ENCODE results near the gene TMEM131. TPM values are rescaled to one million over a fixed set of nuclear protein-coding genes. Genes with fewer than 3 reads are reported as not detected.

Gene TMEM131
- total and polyA plus RNA-seq, 2 of the 8 experiments (the other 6 are each of a cell fraction or from before 2014, with no cell fraction given) = 9.7 to 22.9 TPM

GRCh38 chr2:97718942-97719341 is 276.8 kb downstream of the TMEM131 start:
- H3K4me1 ChIP-seq (replicated peaks in 1 of 4; ENCODE audit: control insufficient read depth in 3 of 4, insufficient read depth in 4 of 4, low read length in 3 of 4) = peaks cover 2 to 13% (median 3%) of the 10 kb centered on the region in 4 experiments; a peak in 6 of 7 replicates
- H2AK5ac ChIP-seq (ENCODE audit: low read depth, low read length) = no peak overlapping the region
- H4K20me1 ChIP-seq (replicated peaks in 1 of 2; ENCODE audit: control insufficient read depth in 1 of 2, insufficient read depth in 2 of 2, low read length in 2 of 2) = no peaks in the 10 kb centered on the region
- no peaks in the 10 kb centered on the region for H3K27me3 ChIP-seq (replicated peaks in 1 of 4; ENCODE audit: control insufficient read depth in 3 of 4, extremely low read depth in 1 of 4, insufficient read depth in 3 of 4, low read length in 3 of 4)
- H2AFZ ChIP-seq (ENCODE audit: low read length) = no peak overlapping the region
- DNase-seq (ENCODE audit: low read depth in 1 of 2, low spot score in 2 of 2) (no peak), FAIRE-seq (no peak)
- no peaks in the 10 kb centered on the region for H3K23me2 ChIP-seq (ENCODE audit: low read depth, low read length)
- no peak overlapping the region for H3K4me2 ChIP-seq (ENCODE audit: insufficient read depth in 1 of 2, low read depth in 2 of 2, low read length in 2 of 2)
- H4K8ac ChIP-seq (ENCODE audit: extremely low read depth, insufficient read depth, low read length) = peak overlapping the region; percentile 68; the same call in 1 of the 2 replicates
- H3K79me2 ChIP-seq (ENCODE audit: control insufficient read depth in 1 of 2, insufficient read depth in 2 of 2, low read length in 2 of 2) = no peaks in the 10 kb centered on the region
- no peak overlapping the region for H3K23ac ChIP-seq (ENCODE audit: insufficient read length)
- H3K18ac ChIP-seq (ENCODE audit: extremely low read depth, low read length) = no peak overlapping the region
- CTCF ChIA-PET (ENCODE audit: partially characterized antibody) = interaction anchor here (1.3 to 13.6 kb wide), 5 partner anchors 9 to 30 kb away, joined by 3 to 202 read pairs (median 9); no protein-coding TSS in a partner anchor
- H3K4me3 ChIP-seq (ENCODE audit: extremely low read depth in 1 of 4, insufficient read depth in 2 of 4, low read depth in 3 of 4, low read length in 4 of 4) = no peak overlapping the region
- H2BK15ac ChIP-seq (ENCODE audit: low read length) = no peak overlapping the region
- H3K36me3 ChIP-seq (ENCODE audit: control insufficient read depth in 2 of 4, insufficient read depth in 4 of 4, low read length in 3 of 4) = no peaks in the 10 kb centered on the region
- no peak overlapping the region for H2BK5ac ChIP-seq (ENCODE audit: low read depth, low read length)
- no peak overlapping the region for H4K91ac ChIP-seq (replicated peaks; ENCODE audit: insufficient read length, low read length)
- H3K56ac ChIP-seq (replicated peaks; ENCODE audit: insufficient read length, low read depth, low read length) = peak overlapping the region; percentile 3
- no peaks in the 10 kb centered on the region for H3K79me1 ChIP-seq (ENCODE audit: low read depth, low read length)
- no peak overlapping the region for H3K9ac ChIP-seq (replicated peaks in 1 of 4; ENCODE audit: extremely low read depth in 1 of 4, low read depth in 3 of 4, low read length in 3 of 4)
- no peak for TF ChIP-seq SAP30 (IDR thresholded peaks at IDR 0.05; ENCODE audit: insufficient read depth, insufficient replicate concordance, low read length)
- no peak for TF ChIP-seq SIX5 (IDR thresholded peaks at IDR 0.05; ENCODE audit: low read depth, low read length)
- TF ChIP-seq POLR2AphosphoS5 (IDR thresholded peaks at IDR 0.05; ENCODE audit: low read depth, low read length) = no peak
- no peak for TF ChIP-seq TEAD4 (IDR thresholded peaks at IDR 0.05; ENCODE audit: low read depth, low read length)
- no peak overlapping the region for H2BK120ac ChIP-seq (replicated peaks; ENCODE audit: low read depth, low read length)
- no peak overlapping the region for H4K5ac ChIP-seq (ENCODE audit: insufficient read length, low read depth, low read length)
- POLR2A ChIA-PET (ENCODE audit: partially characterized antibody) = no interaction called here
- H3K9me3 ChIP-seq (ENCODE audit: insufficient read depth in 2 of 2, low read depth in 1 of 2, low read length in 1 of 2) = no peaks in the 10 kb centered on the region
- no peak overlapping the region for H3K14ac ChIP-seq (ENCODE audit: insufficient read length)
- no peak overlapping the region for H3K4ac ChIP-seq (replicated peaks; ENCODE audit: insufficient read length, low read depth, low read length)
- WGBS, 2 experiments (ENCODE audit: extremely low coverage in 1 of 2, insufficient coverage in 1 of 2, insufficient read length in 1 of 2, insufficient replicate concordance in 2 of 2, low coverage in 1 of 2, low lambda C conversion rate in 2 of 2, missing lambda C conversion rate in 1 of 2) = 73% methylated on average over 3 of the region's 3 CpGs; no CpG with 5 or more reads in 1 of the 2 experiments
- H2BK20ac ChIP-seq (ENCODE audit: low read length) = no peak overlapping the region
- H3K27ac ChIP-seq (ENCODE audit: low read depth, low read length) = no peak overlapping the region
- H2BK12ac ChIP-seq (ENCODE audit: low read depth, low read length) = 0 out of 2 replicates have a peak overlapping the region, but pooled peaks have one; percentile 60

Measured in H1 (cell line).